Gastroesophageal sphincter (tissue), 4 donors: ENCODE measurements around the gene FLNA. TPM values are rescaled to one million over a fixed set of nuclear protein-coding genes. Genes with fewer than 3 reads are reported as not detected.

Experiments used
- ATAC-seq: fragments of 150-250 bp; one replicate; pipeline ENCODE4 v1.9.1; 2016; ENCODE audit warnings: mild to moderate bottlenecking, moderate library complexity
- H3K27ac ChIP-seq, 4 donors: fragments of 200-600 bp; sonication (generic) in 3 of 4; 1 replicate in 3 of 4; 2 replicates in 1 of 4; pipeline ENCODE4 v1.5.1; 2016 to 2019
- H3K27me3 ChIP-seq: fragments of 200-600 bp; sonication (generic); one replicate; pipeline ENCODE4 v1.5.1; 2019
- H3K36me3 ChIP-seq, 2 donors: fragments of 200-600 bp; sonication (generic); one replicate each; pipeline ENCODE4 v1.5.1; 2019; ENCODE audit warnings: control low read depth in 1 of 2
- H3K4me1 ChIP-seq, 3 donors: fragments of 200-600 bp; sonication (generic); 1 replicate in 2 of 3; 2 replicates in 1 of 3; pipeline ENCODE4 v1.5.1; 2016 to 2019; ENCODE audit warnings: control low read depth in 2 of 3
- H3K4me3 ChIP-seq, 2 donors: fragments of 200-600 bp; sonication (generic); one replicate each; pipeline ENCODE4 v1.5.1; 2019; ENCODE audit warnings: mild to moderate bottlenecking in 1 of 2, moderate library complexity in 1 of 2
- H3K9me3 ChIP-seq, 3 donors: fragments of 200-600 bp; sonication (generic); one replicate each; pipeline ENCODE4 v1.5.1; 2017 to 2019; ENCODE audit warnings: control low read depth in 2 of 3
- CTCF ChIP-seq, 4 experiments: fragments of 200-600 bp in 2 of 4; fragments of 450-650 bp in 2 of 4; sonication (generic) in 1 of 4; IDR thresholded peaks; one replicate each; pipeline ENCODE4 v1.5.1; 2017 to 2019; ENCODE audit warnings: antibody characterized with exemption in 4 of 4, mild to moderate bottlenecking in 2 of 4, moderate library complexity in 2 of 4
- EP300 ChIP-seq: sonication (generic); formaldehyde crosslinking; IDR thresholded peaks from one replicate; pipeline ENCODE4 v1.6.1; 2017; ENCODE audit warnings: antibody characterized with exemption, mild to moderate bottlenecking
- POLR2A ChIP-seq, 2 donors: fragments of 450-650 bp; IDR thresholded peaks; one replicate each; pipeline ENCODE4 v1.6.1; 2017; ENCODE audit warnings: antibody characterized with exemption in 2 of 2, mild to moderate bottlenecking in 2 of 2, moderate library complexity in 1 of 2
- POLR2AphosphoS5 ChIP-seq: sonication (generic); formaldehyde crosslinking; IDR thresholded peaks from one replicate; pipeline ENCODE4 v1.6.1; 2017; ENCODE audit warnings: antibody characterized with exemption
- WGBS, 2 donors: methylation state at CpG; one replicate each; pipeline ENCODE4 v1.1.5; 2018; ENCODE audit warnings: low coverage in 1 of 2; 5-methylcytosine and 5-hydroxymethylcytosine counted together
- small RNA-seq, 4 donors: library from RNA; depleted of rRNA; stranded (forward); fragments of <200 nt; gene quantifications; one replicate each; pipeline ENCODE3, GENCODE V24; 2016
- total RNA-seq, 4 donors: library from RNA; depleted of rRNA; stranded (reverse); fragments of >200 nt; gene quantifications; one replicate each; pipeline ENCODE4 v1.1.0, GENCODE V29; 2016

Gene FLNA
- total RNA-seq, 4 donors from 2014 or later = 7,815 to 15,318 (median 8,757) TPM

- no peak for TF ChIP-seq EP300
- no peak for TF ChIP-seq POLR2A (IDR thresholded peaks at IDR 0.05)
- TF ChIP-seq CTCF (IDR thresholded peaks at IDR 0.05) = no peak
- TF ChIP-seq POLR2AphosphoS5 = no peak
- H3K4me3 ChIP-seq = no peak overlapping the region
- no peak for ATAC-seq
- 90% methylated on average over 2 of the region's 8 CpGs; no CpG with 5 or more reads in 1 of the 2 donors for WGBS, 2 donors
- no peaks in the 10 kb centered on the region for H3K27me3 ChIP-seq
- no peaks in the 10 kb centered on the region for H3K9me3 ChIP-seq
- no peak overlapping the region for H3K27ac ChIP-seq
- H3K36me3 ChIP-seq = no peaks in the 10 kb centered on the region
- H3K4me1 ChIP-seq = no peaks in the 10 kb centered on the region
Measured at GRCh38 chrX:154300816-154301215, 73.6 kb downstream of the FLNA start.

Small RNA genes within 50 kb of the gene (small RNA-seq; reads per million reads assigned to genes)
- 0 reads per million in 4 donors for gene SNORA70

Other genes with a start within 250 kb of the FLNA start
- gene OPN1LW, start 230.4 kb downstream of the FLNA start, total RNA-seq = not detected
- gene OPN1MW, start 192.0 kb downstream of the FLNA start, total RNA-seq = not detected
- not detected for gene OPN1MW2, start 154.9 kb downstream of the FLNA start, total RNA-seq
- gene OPN1MW3, start 117.1 kb downstream of the FLNA start, total RNA-seq = not detected
- gene TEX28, start 79.5 kb downstream of the FLNA start, total RNA-seq = not detected
- gene TKTL1, start 78.8 kb downstream of the FLNA start, total RNA-seq = under 1 TPM in 2 of 4 donors, not detected in 2; 0.31 TPM
- gene EMD, start 4.7 kb upstream of the FLNA start, total RNA-seq = 10 to 100 TPM; 41.0 to 58.6 (median 50.6) TPM
- gene RPL10, start 23.7 kb upstream of the FLNA start, total RNA-seq = 1,000 to 10,000 TPM; 3,970 to 7,427 (median 5,392) TPM
- gene DNASE1L1, start 34.6 kb upstream of the FLNA start, total RNA-seq = 10 to 100 TPM; 11.1 to 29.3 (median 22.3) TPM
- gene TAFAZZIN, start 36.9 kb upstream of the FLNA start, total RNA-seq = 10 to 100 TPM; 11.7 to 54.5 (median 24.4) TPM
- 10 to 100 TPM; 29.0 to 50.0 (median 43.1) TPM for gene ATP6AP1, start 54.0 kb upstream of the FLNA start, total RNA-seq
- 100 to 1,000 TPM; 105 to 160 (median 121) TPM for gene GDI1, start 62.5 kb upstream of the FLNA start, total RNA-seq
- gene FAM50A, start 69.5 kb upstream of the FLNA start, total RNA-seq = 10 to 100 TPM; 49.8 to 58.2 (median 53.4) TPM
- gene PLXNA3, start 83.6 kb upstream of the FLNA start, total RNA-seq = 10 to 100 TPM in 2 of 4 donors, 1 to 10 TPM in 2; 1.5 to 13.9 (median 8.2) TPM
- 10 to 100 TPM; 16.3 to 21.3 (median 17.2) TPM for gene LAGE3, start 104.6 kb upstream of the FLNA start, total RNA-seq
- gene UBL4A, start 112.0 kb upstream of the FLNA start, total RNA-seq = 10 to 100 TPM; 35.9 to 80.2 (median 47.0) TPM
- gene SLC10A3, start 116.0 kb upstream of the FLNA start, total RNA-seq = 10 to 100 TPM; 21.7 to 40.0 (median 31.8) TPM
- 10 to 100 TPM; 36.6 to 44.4 (median 40.5) TPM for gene FAM3A, start 141.6 kb upstream of the FLNA start, total RNA-seq
- 10 to 100 TPM; 15.9 to 26.0 (median 22.1) TPM for gene G6PD, start 172.2 kb upstream of the FLNA start, total RNA-seq
- 10 to 100 TPM; 14.0 to 22.6 (median 15.2) TPM for gene IKBKG, start 173.0 kb upstream of the FLNA start, total RNA-seq
- not detected for gene CTAG1A, start 210.5 kb upstream of the FLNA start, total RNA-seq
- gene CTAG1B, start 244.6 kb upstream of the FLNA start, total RNA-seq = not detected